ENCODE data around the gene VPS50. TPM values are rescaled to one million over a fixed set of nuclear protein-coding genes. Genes with fewer than 3 reads are reported as not detected.

VPS50 gene
- total and polyA plus RNA-seq, 2 donors (not counting 3 experiments of a cell fraction or from before 2014, with no cell fraction given) = 6.6 to 25.6 TPM

GRCh38 chr7:93238131-93238530, 6.0 kb downstream of the VPS50 start:
- Histone ChIP-seq H3K79me2 (ENCODE audit: control insufficient read depth, insufficient read depth, low read length) (peaks cover 10% of the 10 kb centered on the region), H3K36me3 (ENCODE audit: control insufficient read depth in 2 of 2, extremely low read depth in 1 of 2, insufficient read depth in 2 of 2, low read length in 2 of 2) (no peaks in the 10 kb centered on the region), H3K4me3 (replicated peaks in 1 of 3; ENCODE audit: insufficient read depth in 1 of 3, low read depth in 1 of 3, low read length in 3 of 3) (no peak overlapping the region), H3K4me2 (ENCODE audit: insufficient read depth, low read length) (no peak overlapping the region), H3K27me3 (ENCODE audit: control insufficient read depth in 2 of 2, insufficient read depth in 2 of 2, low read length in 2 of 2) (no peaks in the 10 kb centered on the region), H3K9me3 (replicated peaks; ENCODE audit: control insufficient read depth, insufficient read depth, low read length) (no peaks in the 10 kb centered on the region), H2AFZ (ENCODE audit: low read depth, low read length) (no peak overlapping the region), H3K9me1 (replicated peaks; ENCODE audit: control insufficient read depth, extremely low read depth, insufficient read depth, low read length) (no peaks in the 10 kb centered on the region), H3K9ac (replicated peaks; ENCODE audit: extremely low read depth, insufficient read depth, low read length) (no peak overlapping the region), H3K4me1 (ENCODE audit: control insufficient read depth, extremely low read depth, insufficient read depth, low read length) (peaks cover 3% of the 10 kb centered on the region), H4K20me1 (replicated peaks; ENCODE audit: control insufficient read depth, extremely low read depth, insufficient read depth, low read length) (no peaks in the 10 kb centered on the region), H3K27ac (ENCODE audit: insufficient read depth, low read depth, low read length) (no peak overlapping the region)
- intact Hi-C loops (cut with micrococcal nuclease) (no loop called here), dilution Hi-C loops (cut with MboI; ENCODE audit: extremely low pct_ligation_motif_present, low sequenced_read_pairs) (no loop called here)
- FAIRE-seq (no peak), DNase-seq (ENCODE audit: low read depth, low spot score) (no peak)
- ChIA-PET CTCF (no interaction called here), POLR2A (no interaction called here)
- BruUV-seq (replicated peaks) = no TSS peak
- TF ChIP-seq MAX (IDR thresholded peaks at IDR 0.05; ENCODE audit: insufficient read depth, insufficient read length) (no peak), JUN (IDR thresholded peaks at IDR 0.05; ENCODE audit: borderline replicate concordance, insufficient read depth, insufficient read length, low read depth) (no peak), POLR2AphosphoS5 (IDR thresholded peaks at IDR 0.05; ENCODE audit: insufficient read depth, low read depth, low read length) (no peak), FOS (IDR thresholded peaks at IDR 0.05; ENCODE audit: borderline replicate concordance, insufficient read depth, low read length) (no peak), EZH2 (IDR thresholded peaks at IDR 0.05; ENCODE audit: borderline replicate concordance, low read depth, low read length, severe bottlenecking) (no peak), CTCF (IDR thresholded peaks at IDR 0.05; ENCODE audit: extremely low read depth in 1 of 2, insufficient read depth in 1 of 2, low read depth in 1 of 2, low read length in 2 of 2) (no peak), MYC (IDR thresholded peaks at IDR 0.05; ENCODE audit: low read depth, low read length) (no peak), POLR2A (IDR thresholded peaks at IDR 0.05; ENCODE audit: low read depth, low read length) (no peak), GATA2 (IDR thresholded peaks at IDR 0.05; ENCODE audit: insufficient read depth, insufficient read length, low read depth, low read length) (no peak)
